Ovary (tissue), 3 donors: ENCODE results near the gene C16orf89.

ENCODE experiments used
- CTCF ChIP-seq, 3 donors: fragments of 450-650 bp in 2 of 3; fragments of 200-600 bp in 1 of 3; IDR thresholded peaks; one replicate each; pipeline versions ENCODE4 v1.5.1 to v1.8.0; 2016 to 2022; ENCODE audit warnings: antibody characterized with exemption in 3 of 3, mild to moderate bottlenecking in 1 of 3
- EP300 ChIP-seq: sonication (generic); formaldehyde crosslinking; IDR thresholded peaks from one replicate; pipeline ENCODE4 v1.6.1; 2017; ENCODE audit warnings: antibody characterized with exemption
- donor health status: DM: no; HTN: no; CAD: no.

- TF ChIP-seq EP300, result no peak
- TF ChIP-seq CTCF (IDR thresholded peaks at IDR 0.05), result no peak
Observed at GRCh38 chr16:5012887-5013286, 52.9 kb downstream of the C16orf89 start.
